Memory B cell (primary cell): ENCODE data around the gene TADA2B.

Source experiments
- ATAC-seq: fragments of 150-1000 bp; cut with Tn5 transposase; 2 replicates; pipeline ENCODE4 v1.10.0; 2021; ENCODE audit warnings: low read depth, mild to moderate bottlenecking, moderate library complexity
- DNase-seq, 2 donors: peaks; one replicate each; pipeline ENCODE4 v3.0.0; 2022; ENCODE audit warnings: low spot score in 2 of 2
- H3K27ac Mint-ChIP-seq: one replicate; pipeline ENCODE4 v1.8.0; 2022; ENCODE audit warnings: mild to moderate bottlenecking, moderate library complexity, mixed read lengths
- H3K27me3 Mint-ChIP-seq: one replicate; pipeline ENCODE4 v1.8.0; 2022; ENCODE audit warnings: mixed read lengths
- H3K36me3 Mint-ChIP-seq: one replicate; pipeline ENCODE4 v1.8.0; 2022; ENCODE audit warnings: mild to moderate bottlenecking, mixed read lengths
- H3K4me1 Mint-ChIP-seq: one replicate; pipeline ENCODE4 v1.8.0; 2022; ENCODE audit warnings: mixed read lengths
- H3K4me3 Mint-ChIP-seq: one replicate; pipeline ENCODE4 v1.8.0; 2022; ENCODE audit warnings: mild to moderate bottlenecking, moderate library complexity, mixed read lengths
- H3K9me3 Mint-ChIP-seq: one replicate; pipeline ENCODE4 v1.8.0; 2022; ENCODE audit warnings: mixed read lengths

The TADA2B gene

DNA sequence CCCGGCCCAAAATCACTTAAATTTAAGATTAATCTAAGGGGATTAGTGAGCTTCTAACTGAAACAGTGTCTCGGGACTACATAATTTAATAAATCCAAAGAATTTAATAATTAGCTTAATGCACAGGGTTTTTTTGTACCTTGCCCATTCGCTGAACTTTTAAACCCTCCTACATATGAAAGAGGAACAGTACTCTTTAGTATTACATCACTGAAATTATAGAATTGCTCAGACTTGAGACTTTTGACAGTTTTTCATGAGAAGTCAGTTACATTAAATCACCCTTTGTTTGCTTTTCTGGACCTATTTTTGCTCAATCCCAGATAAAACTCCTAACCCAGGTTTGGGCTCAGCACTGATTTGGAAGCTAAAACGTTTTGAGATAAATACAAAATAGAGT lies 2.4 kb upstream of the TADA2B start:
- no peak overlapping the region for H3K4me3 Mint-ChIP-seq
- no peaks in the 10 kb centered on the region for H3K36me3 Mint-ChIP-seq
- no peaks in the 10 kb centered on the region for H3K27me3 Mint-ChIP-seq
- peaks cover 28% of the 10 kb centered on the region for H3K4me1 Mint-ChIP-seq
- H3K9me3 Mint-ChIP-seq = no peaks in the 10 kb centered on the region
- DNase-seq (no peak), ATAC-seq (no peak)
- H3K27ac Mint-ChIP-seq = no peak overlapping the region

DNA sequence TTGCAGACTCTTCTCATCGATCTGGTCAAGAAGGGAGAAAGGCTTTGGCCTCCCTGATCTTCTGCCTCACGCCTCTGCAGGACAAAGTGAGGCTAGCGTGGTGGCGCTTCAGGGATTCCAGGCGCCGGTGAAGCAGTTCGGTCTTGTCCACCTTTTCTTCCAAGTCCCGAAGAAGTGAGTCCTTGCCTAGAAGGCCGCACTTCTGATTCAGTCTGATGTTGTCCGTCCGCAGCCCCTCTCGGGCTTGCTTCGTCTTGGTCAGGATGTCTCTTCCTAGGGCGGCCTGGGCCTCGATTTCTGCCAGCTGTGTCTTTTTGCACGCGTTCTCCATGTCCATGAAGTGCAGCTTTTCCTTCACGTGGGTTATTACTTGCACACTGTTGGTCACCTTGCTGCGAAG lies 1.9 kb upstream of the TADA2B start:
- Mint-ChIP-seq H3K27me3 (no peaks in the 10 kb centered on the region), H3K27ac (no peak overlapping the region), H3K9me3 (no peaks in the 10 kb centered on the region), H3K4me3 (no peak overlapping the region), H3K36me3 (no peaks in the 10 kb centered on the region), H3K4me1 (peaks cover 31% of the 10 kb centered on the region)
- DNase-seq (no peak), ATAC-seq (no peak)

DNA sequence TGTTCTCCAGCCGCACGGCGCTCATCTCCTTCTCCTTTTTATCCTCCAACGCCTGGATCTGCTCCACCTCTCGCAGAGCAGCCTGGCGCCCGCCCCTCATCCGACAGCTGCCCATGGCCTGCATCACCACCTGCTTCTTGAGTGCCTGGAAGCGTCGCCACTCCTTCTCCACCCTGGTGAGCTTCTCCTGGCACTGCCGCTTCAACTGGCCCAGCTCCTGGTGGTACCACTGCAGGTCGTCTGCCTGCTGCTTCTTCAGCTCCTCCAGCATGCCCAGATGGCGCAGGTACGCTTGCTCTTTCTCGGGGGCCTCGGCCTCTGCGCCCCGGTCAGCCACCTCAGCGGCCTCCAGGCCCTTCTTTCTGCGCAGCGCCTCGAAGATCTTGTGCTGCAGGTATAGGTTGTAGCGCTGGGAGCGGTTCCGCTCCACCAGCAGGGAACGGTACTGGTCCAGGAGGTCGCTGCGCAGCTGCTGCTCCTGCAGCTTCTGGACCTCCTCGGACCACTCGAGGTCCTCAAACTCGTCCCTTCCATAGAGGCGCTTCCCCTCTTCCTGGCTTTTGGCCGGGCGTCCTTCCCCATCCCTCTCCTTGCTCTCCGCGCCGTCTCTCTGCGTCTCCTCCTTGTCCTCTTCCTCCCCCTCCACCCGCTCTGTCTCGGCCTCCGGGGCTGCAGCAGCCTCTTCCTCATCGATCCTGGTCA lies 1.2 kb upstream of the TADA2B start:
- H3K36me3 Mint-ChIP-seq = no peaks in the 10 kb centered on the region
- peak overlapping the region; percentile 15 for H3K27ac Mint-ChIP-seq
- peaks cover 37% of the 10 kb centered on the region for H3K4me1 Mint-ChIP-seq
- DNase-seq = peak in 1 of 2 donors; percentile 12
- H3K9me3 Mint-ChIP-seq = no peaks in the 10 kb centered on the region
- peak overlapping the region; percentile 83 for H3K4me3 Mint-ChIP-seq
- ATAC-seq = no peak
- no peaks in the 10 kb centered on the region for H3K27me3 Mint-ChIP-seq

DNA sequence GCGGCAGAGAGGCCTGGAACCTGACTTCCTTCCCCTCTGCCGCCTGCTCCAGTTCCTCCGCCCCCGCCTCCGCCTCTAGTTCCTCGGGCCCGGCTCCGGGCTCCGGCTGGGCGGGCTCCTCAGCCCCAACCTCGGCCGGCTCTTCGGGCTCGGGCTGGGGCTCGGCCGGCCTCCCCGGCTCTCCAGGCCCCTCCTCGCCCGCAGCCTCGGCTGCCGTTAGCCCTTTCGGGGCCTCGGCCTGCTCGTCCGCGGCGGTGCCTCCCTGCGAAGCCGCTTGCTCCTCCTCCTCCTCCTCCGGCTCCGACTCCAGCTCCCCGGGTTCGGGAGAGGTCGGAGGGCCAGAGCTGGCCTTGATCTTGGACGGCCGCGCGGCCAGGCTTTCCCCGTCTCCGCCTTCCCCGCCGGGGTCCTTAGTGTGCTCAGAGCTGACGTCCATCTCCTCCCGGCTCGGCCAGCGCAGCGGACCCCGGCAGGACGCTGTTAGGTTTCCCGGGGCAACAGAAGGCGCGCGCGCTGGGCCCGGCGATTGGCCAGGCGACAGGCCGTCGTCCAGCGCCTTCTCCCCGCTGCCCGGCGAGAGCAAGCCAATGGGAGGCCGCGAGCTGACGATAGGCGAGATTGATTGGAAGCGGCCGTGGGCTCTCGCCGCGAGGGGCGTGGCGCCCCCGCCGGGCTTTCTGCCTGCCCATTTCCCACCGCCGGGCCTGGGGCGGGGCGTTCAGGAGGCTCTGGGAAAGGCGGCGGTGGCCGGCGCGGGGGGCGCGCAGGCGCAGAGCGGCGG lies 479 bp upstream of the TADA2B start:
- ATAC-seq (peak; percentile 76), DNase-seq (peak; percentile 89 to 91)
- Mint-ChIP-seq H3K4me3 (peak overlapping the region; percentile 97), H3K36me3 (no peaks in the 10 kb centered on the region), H3K4me1 (peaks cover 41% of the 10 kb centered on the region), H3K27me3 (no peaks in the 10 kb centered on the region), H3K9me3 (no peaks in the 10 kb centered on the region), H3K27ac (peak overlapping the region; percentile 86)

DNA sequence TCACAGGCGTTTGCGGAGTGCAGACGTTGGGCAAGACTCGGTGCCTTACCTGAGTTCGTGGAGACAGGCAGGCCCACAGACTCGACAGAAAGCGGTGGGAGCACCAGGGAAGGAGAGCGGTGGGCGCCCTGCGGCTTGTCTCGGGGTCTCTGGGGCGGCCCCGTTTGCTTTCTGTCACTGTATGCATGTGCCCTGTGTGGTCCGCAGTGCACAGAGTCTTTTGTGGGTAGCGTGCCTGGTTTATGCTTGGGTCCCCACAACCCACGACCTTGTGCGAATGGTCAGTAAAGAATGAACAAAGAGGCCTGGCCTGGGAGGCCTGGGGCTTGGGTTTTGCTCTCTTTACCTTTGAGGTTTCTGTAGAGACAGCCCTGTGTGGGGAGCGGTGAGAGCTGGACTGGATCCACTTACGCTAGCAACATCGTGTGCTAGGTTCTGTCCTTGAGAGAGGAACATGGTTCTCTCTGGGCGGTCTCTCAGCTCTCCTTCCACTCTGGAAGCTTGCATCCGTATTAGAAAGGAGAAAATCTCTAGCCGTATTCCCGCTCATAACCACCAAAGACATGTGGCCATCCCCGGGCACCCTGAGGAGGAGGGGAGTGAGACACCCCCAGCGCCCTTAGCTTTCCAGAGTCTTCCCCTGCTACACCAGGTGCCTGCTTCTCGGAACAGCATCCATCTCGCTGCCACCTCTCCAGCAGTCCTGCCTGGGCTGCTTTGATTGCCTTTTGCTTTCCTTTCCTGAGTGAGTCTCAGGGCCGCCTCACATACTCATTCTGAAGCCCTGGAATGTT lies 1.2 kb downstream of the TADA2B start:
- no peak for ATAC-seq
- DNase-seq = no peak
- H3K9me3 Mint-ChIP-seq = no peaks in the 10 kb centered on the region
- peak overlapping the region; percentile 83 for H3K27ac Mint-ChIP-seq
- peaks cover 45% of the 10 kb centered on the region for H3K4me1 Mint-ChIP-seq
- H3K36me3 Mint-ChIP-seq = peaks cover 3% of the 10 kb centered on the region
- H3K4me3 Mint-ChIP-seq = peak overlapping the region; percentile 88
- H3K27me3 Mint-ChIP-seq = no peaks in the 10 kb centered on the region

DNA sequence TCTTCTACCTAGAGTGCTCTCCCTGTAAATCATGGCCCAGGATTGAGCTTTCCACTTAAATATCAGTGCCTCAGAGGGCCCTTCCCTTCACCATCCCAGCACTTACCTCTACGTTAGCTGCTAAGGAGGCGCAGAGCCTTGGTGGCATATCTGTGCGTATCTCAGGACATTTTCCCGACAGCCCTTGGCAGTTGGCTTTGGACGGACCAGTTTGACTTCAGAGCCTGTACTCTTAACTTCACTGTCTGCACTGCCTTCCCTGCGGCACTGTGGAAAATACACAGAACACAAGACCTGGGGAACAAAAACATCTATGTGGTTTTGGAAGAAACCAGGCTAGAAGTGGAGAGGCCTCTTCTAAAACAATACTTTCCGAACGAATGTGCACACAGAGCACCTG lies 2.4 kb downstream of the TADA2B start:
- Mint-ChIP-seq H3K4me1 (peaks cover 48% of the 10 kb centered on the region), H3K27ac (peak overlapping the region; percentile 83)
- ATAC-seq = no peak

DNA sequence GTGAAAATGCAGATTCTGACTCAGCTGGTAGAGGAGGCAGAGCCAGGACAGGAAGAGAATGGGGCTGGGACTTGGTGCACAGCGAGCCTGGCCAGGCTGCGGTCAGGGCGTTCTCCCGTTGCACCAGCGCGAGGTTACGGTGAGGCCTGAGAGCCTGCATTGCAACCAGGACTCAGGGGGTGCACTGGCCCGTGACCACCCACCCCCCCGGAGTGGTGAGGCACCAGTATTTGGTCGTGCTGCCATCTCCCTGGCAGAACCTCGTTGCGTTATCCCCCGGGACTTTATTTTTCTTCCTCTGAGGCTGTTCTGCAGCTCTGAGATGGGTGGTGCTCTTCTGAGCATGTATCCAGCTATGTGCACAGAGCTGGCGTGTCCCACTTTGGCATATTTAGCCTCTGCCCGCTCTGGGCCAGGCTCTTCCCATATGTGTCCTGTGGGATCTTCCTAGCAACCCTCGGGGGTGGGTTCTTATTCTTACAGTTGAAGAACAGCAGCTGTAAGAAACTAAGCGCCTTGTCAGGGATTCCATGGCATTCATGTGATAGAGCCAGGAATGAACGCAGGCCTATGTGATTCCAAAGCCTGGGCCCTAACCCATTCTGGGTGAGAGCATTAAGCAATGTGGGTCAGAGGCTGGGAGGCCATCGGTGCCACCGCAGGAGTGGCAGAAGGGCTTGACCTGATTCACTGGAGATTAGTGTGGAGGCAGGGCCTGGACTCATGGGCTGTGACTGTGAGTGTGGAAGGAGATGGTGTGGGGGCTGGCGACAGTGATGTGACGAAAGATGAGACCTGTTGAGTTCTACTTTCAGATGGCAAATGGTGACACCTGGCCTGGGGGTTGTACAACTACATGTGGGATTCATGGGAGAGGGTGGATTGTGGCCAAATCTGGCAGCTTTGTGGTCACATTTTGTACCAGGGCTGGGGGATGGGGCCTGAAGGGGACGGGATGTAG lies 3.1 kb downstream of the TADA2B start:
- H3K9me3 Mint-ChIP-seq = no peaks in the 10 kb centered on the region
- H3K4me1 Mint-ChIP-seq = peaks cover 48% of the 10 kb centered on the region
- H3K27ac Mint-ChIP-seq = peak overlapping the region; percentile 83

More for the DNA sequence above, 2.4 kb downstream of the TADA2B start:
- Mint-ChIP-seq H3K36me3 (peaks cover 3% of the 10 kb centered on the region), H3K27me3 (no peaks in the 10 kb centered on the region), H3K9me3 (no peaks in the 10 kb centered on the region), H3K4me3 (peak overlapping the region; percentile 88)
- DNase-seq = no peak

DNA sequence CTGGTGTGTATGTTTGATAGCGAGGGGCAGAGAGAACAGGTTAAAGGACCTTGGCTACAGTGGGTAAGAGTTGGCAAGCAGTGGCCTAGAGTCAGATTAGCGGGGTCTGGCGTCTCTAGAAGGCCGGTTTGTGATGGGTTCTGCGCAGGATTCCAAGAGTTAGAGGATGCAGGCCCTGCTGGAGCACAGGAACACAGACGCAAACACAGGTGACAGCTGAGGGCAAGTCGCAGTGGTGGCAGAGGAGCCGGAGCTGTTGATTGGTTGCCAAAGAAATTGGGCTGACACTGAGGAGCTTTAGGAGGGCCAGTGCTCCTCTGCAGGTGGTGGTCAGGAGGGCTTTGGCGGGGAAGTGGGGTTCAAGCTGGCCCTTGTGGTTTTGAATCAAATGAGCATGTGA lies 3.8 kb downstream of the TADA2B start:
- H3K27me3 Mint-ChIP-seq = no peaks in the 10 kb centered on the region
- H3K27ac Mint-ChIP-seq = peak overlapping the region; percentile 60
- DNase-seq (no peak), ATAC-seq (no peak)
- peaks cover 3% of the 10 kb centered on the region for H3K36me3 Mint-ChIP-seq
- H3K4me1 Mint-ChIP-seq = peaks cover 44% of the 10 kb centered on the region
- no peaks in the 10 kb centered on the region for H3K9me3 Mint-ChIP-seq
- peak overlapping the region; percentile 88 for H3K4me3 Mint-ChIP-seq

More for the DNA sequence above, 3.1 kb downstream of the TADA2B start:
- no peak for ATAC-seq
- Mint-ChIP-seq H3K36me3 (peaks cover 3% of the 10 kb centered on the region), H3K4me3 (peak overlapping the region; percentile 88), H3K27me3 (no peaks in the 10 kb centered on the region)
- no peak for DNase-seq

DNA sequence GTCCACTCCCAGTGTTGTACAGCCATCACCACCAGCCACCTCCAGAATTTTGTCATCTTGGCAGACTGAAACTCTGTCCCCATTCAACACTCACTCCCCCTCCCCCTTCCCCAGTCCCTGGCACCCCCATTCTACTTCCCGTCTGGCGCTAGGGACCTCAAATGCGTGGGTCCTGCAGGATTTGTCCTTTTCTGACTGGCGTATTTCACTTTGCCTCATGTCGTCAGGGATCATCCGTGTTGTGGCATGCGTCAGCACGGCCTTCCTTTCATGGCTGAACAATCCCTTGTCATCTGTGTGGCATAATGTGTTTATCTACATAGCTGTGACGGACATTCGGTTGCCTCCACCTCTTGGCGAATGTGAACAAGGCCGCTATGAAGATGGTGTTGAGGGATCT lies 5.5 kb downstream of the TADA2B start:
- Mint-ChIP-seq H3K36me3 (peaks cover 3% of the 10 kb centered on the region), H3K27ac (no peak overlapping the region), H3K27me3 (no peaks in the 10 kb centered on the region), H3K4me1 (peaks cover 40% of the 10 kb centered on the region), H3K4me3 (peak overlapping the region; percentile 2), H3K9me3 (no peaks in the 10 kb centered on the region)
- ATAC-seq (no peak), DNase-seq (no peak)

DNA sequence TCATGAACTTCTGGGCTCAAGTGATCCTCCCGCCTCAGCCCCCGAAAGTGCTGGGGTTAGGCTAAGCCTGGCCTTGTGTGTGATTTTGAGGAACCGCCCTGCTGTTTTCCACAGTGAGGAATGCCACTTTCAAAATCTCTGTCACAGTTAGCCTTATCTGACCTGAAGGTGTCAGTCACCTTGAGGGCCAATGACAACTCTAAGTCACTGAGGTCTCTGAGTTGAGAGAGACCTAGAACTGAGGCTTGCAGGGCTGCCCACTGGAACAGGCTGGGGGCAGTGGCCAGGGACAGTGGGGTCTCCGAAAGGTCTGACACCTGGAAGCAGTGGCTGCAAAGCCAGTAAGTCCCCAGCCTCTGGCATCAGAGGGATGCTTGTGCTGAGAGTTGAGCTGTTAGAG lies 6.1 kb downstream of the TADA2B start:
- ATAC-seq (no peak), DNase-seq (no peak)
- Mint-ChIP-seq H3K27me3 (no peaks in the 10 kb centered on the region), H3K4me3 (no peak overlapping the region), H3K27ac (no peak overlapping the region), H3K9me3 (no peaks in the 10 kb centered on the region), H3K4me1 (peaks cover 38% of the 10 kb centered on the region), H3K36me3 (peaks cover 9% of the 10 kb centered on the region)

DNA sequence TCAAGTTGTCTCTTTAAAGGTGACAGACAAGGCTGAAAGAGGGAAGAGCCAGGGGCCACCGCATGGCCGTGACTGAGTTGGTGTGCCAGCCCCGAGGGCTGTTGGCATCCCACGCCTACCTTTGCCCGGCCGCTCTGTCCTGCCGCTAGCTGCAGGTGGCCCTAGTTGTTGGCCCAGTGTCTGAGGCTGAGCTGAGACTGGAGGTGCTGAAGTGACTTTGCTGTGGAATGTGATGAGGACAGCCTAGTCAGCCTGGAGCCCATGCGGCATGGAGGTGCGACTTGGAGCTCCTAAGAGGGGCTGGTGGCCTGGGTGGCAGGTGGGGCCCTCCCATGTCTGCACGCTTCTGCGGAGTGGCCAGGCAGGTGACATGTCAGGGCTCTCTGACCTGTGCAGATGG lies 6.6 kb downstream of the TADA2B start:
- no peaks in the 10 kb centered on the region for H3K27me3 Mint-ChIP-seq
- no peak for ATAC-seq
- peaks cover 11% of the 10 kb centered on the region for H3K36me3 Mint-ChIP-seq
- no peak overlapping the region for H3K27ac Mint-ChIP-seq
- no peak overlapping the region for H3K4me3 Mint-ChIP-seq
- H3K4me1 Mint-ChIP-seq = peaks cover 36% of the 10 kb centered on the region
- DNase-seq = no peak
- no peaks in the 10 kb centered on the region for H3K9me3 Mint-ChIP-seq

DNA sequence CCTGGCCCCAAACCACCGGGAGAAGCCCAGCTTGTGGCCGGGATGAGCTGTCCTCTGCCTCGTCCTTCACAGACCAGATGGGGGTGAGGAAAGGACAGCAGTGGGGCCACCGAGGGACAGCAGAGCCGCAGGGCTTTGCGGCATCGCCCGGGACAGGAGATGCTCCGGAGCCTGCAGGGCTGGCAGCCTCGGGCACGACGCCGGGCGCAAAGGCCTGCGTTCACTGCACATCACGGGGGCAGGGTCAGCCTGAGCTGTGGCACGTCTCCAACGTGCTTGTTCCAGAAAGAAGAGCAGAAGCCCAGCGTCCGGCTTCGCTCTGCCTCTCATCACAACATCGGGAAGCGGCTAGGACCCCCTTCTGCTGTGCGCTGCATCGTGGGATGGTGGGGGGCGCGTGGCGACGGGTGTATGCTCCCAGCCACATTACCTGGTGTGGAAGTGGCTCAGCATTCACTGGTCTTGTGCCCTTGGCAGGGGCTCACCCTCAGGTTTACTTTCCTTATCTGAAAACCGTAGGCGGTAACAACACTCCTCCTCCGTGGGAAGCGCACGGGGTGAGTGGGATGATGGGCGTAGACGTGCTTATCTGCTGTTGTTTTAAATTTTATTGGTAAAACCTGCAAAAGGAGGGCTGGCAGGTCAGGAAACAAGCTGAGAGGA lies 7.4 kb downstream of the TADA2B start:
- Mint-ChIP-seq H3K36me3 (peaks cover 11% of the 10 kb centered on the region), H3K27ac (no peak overlapping the region), H3K4me1 (peaks cover 27% of the 10 kb centered on the region), H3K27me3 (no peaks in the 10 kb centered on the region), H3K9me3 (no peaks in the 10 kb centered on the region), H3K4me3 (no peak overlapping the region)
- no peak for ATAC-seq
- DNase-seq = no peak

DNA sequence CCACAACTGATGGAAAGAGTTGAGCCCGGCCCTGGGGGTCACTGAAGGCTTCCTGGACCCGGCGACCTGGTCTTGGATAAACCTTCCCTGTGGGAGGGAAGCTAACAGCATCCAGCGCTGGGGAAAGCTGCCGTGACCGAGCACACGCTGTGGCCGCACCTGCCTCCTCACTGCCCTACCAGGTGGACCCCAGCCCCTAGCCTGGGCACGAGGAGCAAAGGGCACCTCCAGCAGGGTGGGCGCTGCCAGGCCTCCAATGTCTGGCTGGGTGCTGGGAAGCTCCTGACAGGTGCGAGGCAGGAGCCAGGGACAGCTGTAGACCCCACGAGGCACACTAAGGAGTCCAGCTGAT lies 7.9 kb downstream of the TADA2B start:
- Mint-ChIP-seq H3K4me3 (no peak overlapping the region), H3K4me1 (peaks cover 23% of the 10 kb centered on the region), H3K36me3 (peaks cover 11% of the 10 kb centered on the region)

More for the DNA sequence above, 7.9 kb downstream of the TADA2B start:
- H3K27me3 Mint-ChIP-seq = no peaks in the 10 kb centered on the region
- ATAC-seq (no peak), DNase-seq (no peak)
- no peak overlapping the region for H3K27ac Mint-ChIP-seq
- H3K9me3 Mint-ChIP-seq = no peaks in the 10 kb centered on the region
